ENCODE measurements around the gene MAST4. TPM values are rescaled to one million over a fixed set of nuclear protein-coding genes. Genes with fewer than 3 reads are reported as not detected.

Gene MAST4
- polyA plus RNA-seq, 1 donor (not counting 4 experiments of a cell fraction or from before 2014, with no cell fraction given), result 19.8 TPM

DNA sequence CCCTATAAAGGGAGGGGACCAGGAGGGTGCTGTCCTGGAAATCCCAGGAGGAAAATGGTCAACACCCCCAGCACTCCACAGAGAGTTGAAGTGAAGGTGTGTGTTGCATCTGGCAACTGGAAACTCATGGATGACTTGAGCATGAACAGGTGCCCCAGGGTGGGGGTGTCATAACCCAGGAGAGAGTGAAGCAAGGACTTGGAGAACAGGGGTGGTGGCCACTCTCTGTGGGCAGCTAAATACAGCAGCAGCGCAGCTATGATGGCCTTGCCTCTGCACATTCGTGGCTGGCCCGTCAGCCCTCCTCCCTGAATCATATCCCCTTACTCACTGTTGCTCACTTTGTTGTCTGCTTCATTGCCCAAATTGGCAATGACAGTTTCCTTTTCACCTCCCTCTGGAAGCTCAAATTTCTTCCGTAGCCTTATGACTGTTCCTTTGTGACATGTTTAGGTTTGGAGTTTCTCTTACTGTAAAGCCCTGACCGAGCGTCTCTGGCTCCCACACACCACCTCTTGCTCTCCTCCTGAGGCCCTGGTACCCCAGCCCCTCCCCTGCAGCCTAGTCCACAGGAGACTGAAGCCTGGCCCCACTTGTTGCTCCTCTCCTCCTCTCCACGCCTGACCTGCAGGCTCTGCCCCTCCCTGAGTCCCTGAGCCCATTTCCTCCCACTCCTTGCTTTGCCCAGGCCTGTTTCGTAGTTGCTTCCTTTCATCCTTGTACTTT, 414.7 kb downstream of the MAST4 start:
- H3K4me1 ChIP-seq (ENCODE audit: control insufficient read depth, extremely low read depth, insufficient read depth, low read length), result peaks cover 82% of the 10 kb centered on the region
- peaks cover 68% of the 10 kb centered on the region for H3K79me2 ChIP-seq (ENCODE audit: control insufficient read depth, insufficient read depth, low read length)
- no peaks in the 10 kb centered on the region for H4K20me1 ChIP-seq (ENCODE audit: control insufficient read depth, extremely low read depth, insufficient read depth, low read length)
- H3K9me1 ChIP-seq (ENCODE audit: control insufficient read depth, extremely low read depth, insufficient read depth, low read length), result no peaks in the 10 kb centered on the region
- TF ChIP-seq, protein P1, sequence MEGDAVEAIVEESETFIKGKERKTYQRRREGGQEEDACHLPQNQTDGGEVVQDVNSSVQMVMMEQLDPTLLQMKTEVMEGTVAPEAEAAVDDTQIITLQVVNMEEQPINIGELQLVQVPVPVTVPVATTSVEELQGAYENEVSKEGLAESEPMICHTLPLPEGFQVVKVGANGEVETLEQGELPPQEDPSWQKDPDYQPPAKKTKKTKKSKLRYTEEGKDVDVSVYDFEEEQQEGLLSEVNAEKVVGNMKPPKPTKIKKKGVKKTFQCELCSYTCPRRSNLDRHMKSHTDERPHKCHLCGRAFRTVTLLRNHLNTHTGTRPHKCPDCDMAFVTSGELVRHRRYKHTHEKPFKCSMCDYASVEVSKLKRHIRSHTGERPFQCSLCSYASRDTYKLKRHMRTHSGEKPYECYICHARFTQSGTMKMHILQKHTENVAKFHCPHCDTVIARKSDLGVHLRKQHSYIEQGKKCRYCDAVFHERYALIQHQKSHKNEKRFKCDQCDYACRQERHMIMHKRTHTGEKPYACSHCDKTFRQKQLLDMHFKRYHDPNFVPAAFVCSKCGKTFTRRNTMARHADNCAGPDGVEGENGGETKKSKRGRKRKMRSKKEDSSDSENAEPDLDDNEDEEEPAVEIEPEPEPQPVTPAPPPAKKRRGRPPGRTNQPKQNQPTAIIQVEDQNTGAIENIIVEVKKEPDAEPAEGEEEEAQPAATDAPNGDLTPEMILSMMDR (optimal IDR thresholded peaks at IDR 0.05 in 1 of 3, IDR thresholded peaks at IDR 0.05 in 1 of 3, conservative IDR thresholded peaks at IDR 0.05 in 1 of 3; ENCODE audit: extremely low read depth in 1 of 3, insufficient read depth in 2 of 3, low read length in 3 of 3), result no peak
- no peak for TF ChIP-seq EZH2 (IDR thresholded peaks at IDR 0.05; ENCODE audit: low read length)
- DNase-seq (ENCODE audit: low read depth, low spot score), result peak; percentile 93
- H3K36me3 ChIP-seq (ENCODE audit: control insufficient read depth in 2 of 2, extremely low read depth in 1 of 2, insufficient read depth in 2 of 2, low read length in 2 of 2), result no peaks in the 10 kb centered on the region
- H3K4me2 ChIP-seq (ENCODE audit: control insufficient read depth, extremely low read depth, insufficient read depth, low read depth, low read length), result peak overlapping the region; percentile 92
- dilution Hi-C loops (cut with MboI; ENCODE audit: extremely low pct_ligation_motif_present, low sequenced_read_pairs), result no loop called here
- H3K27ac ChIP-seq (ENCODE audit: control insufficient read depth, insufficient read depth, low read length), result peak overlapping the region; percentile 96
- H3K9me3 ChIP-seq (ENCODE audit: control insufficient read depth, low read depth, low read length), result no peaks in the 10 kb centered on the region
- peak overlapping the region; percentile 9 to 56 (median 55) for H3K4me3 ChIP-seq (ENCODE audit: control insufficient read depth in 2 of 3, extremely low read depth in 1 of 3, insufficient read depth in 2 of 3, low read depth in 1 of 3, low read length in 3 of 3)
- FAIRE-seq, result peak; percentile 97
- no peak overlapping the region for H2AFZ ChIP-seq (ENCODE audit: control insufficient read depth, low read length)
- no peaks in the 10 kb centered on the region for H3K27me3 ChIP-seq (ENCODE audit: control insufficient read depth, extremely low read depth, insufficient read depth, low read length)
- peak overlapping the region; percentile 84 for H3K9ac ChIP-seq (ENCODE audit: control insufficient read depth, extremely low read depth, insufficient read depth, low read length)

DNA sequence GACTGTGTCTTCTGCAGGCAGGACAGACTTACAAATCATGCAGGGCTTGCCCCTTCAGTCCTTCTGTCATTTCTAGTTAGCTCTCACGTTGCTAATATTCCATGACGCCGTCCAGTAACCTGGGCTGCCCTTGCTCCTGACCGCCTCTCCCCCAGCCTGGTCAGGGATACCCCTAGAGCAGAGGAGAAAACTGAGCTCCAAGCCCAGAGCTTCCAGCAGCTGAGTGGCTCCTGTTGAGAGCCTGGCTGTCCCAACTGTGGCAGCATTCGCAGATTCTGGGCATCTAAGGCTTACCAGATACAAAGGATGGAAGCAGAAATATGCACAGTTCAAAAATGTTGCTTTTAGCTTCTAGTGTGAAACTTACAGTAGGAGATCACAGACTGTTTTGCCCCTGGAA, 415.2 kb downstream of the MAST4 start:
- no peaks in the 10 kb centered on the region for H3K9me3 ChIP-seq (ENCODE audit: control insufficient read depth, low read depth, low read length)
- FAIRE-seq (no peak), DNase-seq (ENCODE audit: low read depth, low spot score) (no peak)
- no peak overlapping the region for H2AFZ ChIP-seq (ENCODE audit: control insufficient read depth, low read length)
- H3K9ac ChIP-seq (ENCODE audit: control insufficient read depth, extremely low read depth, insufficient read depth, low read length), result peak overlapping the region; percentile 84
- H3K27ac ChIP-seq (ENCODE audit: control insufficient read depth, insufficient read depth, low read length), result peak overlapping the region; percentile 96
- no peaks in the 10 kb centered on the region for H3K36me3 ChIP-seq (ENCODE audit: control insufficient read depth in 2 of 2, extremely low read depth in 1 of 2, insufficient read depth in 2 of 2, low read length in 2 of 2)
- no peaks in the 10 kb centered on the region for H3K9me1 ChIP-seq (ENCODE audit: control insufficient read depth, extremely low read depth, insufficient read depth, low read length)
- peaks cover 68% of the 10 kb centered on the region for H3K79me2 ChIP-seq (ENCODE audit: control insufficient read depth, insufficient read depth, low read length)
- dilution Hi-C loops (cut with MboI; ENCODE audit: extremely low pct_ligation_motif_present, low sequenced_read_pairs), result no loop called here
- peak overlapping the region; percentile 92 for H3K4me2 ChIP-seq (ENCODE audit: control insufficient read depth, extremely low read depth, insufficient read depth, low read depth, low read length)
- peak overlapping the region; percentile 9 to 56 (median 55) for H3K4me3 ChIP-seq (ENCODE audit: control insufficient read depth in 2 of 3, extremely low read depth in 1 of 3, insufficient read depth in 2 of 3, low read depth in 1 of 3, low read length in 3 of 3)
- no peaks in the 10 kb centered on the region for H4K20me1 ChIP-seq (ENCODE audit: control insufficient read depth, extremely low read depth, insufficient read depth, low read length)
- H3K4me1 ChIP-seq (ENCODE audit: control insufficient read depth, extremely low read depth, insufficient read depth, low read length), result peaks cover 82% of the 10 kb centered on the region
- TF ChIP-seq, protein P1 (optimal IDR thresholded peaks at IDR 0.05 in 1 of 3, IDR thresholded peaks at IDR 0.05 in 1 of 3, conservative IDR thresholded peaks at IDR 0.05 in 1 of 3; ENCODE audit: extremely low read depth in 1 of 3, insufficient read depth in 2 of 3, low read length in 3 of 3), result no peak
- TF ChIP-seq EZH2 (IDR thresholded peaks at IDR 0.05; ENCODE audit: low read length), result no peak
- no peaks in the 10 kb centered on the region for H3K27me3 ChIP-seq (ENCODE audit: control insufficient read depth, extremely low read depth, insufficient read depth, low read length)

Data from keratinocyte (primary cell).